CD4-positive, alpha-beta T cell (primary cell): ENCODE results near the gene KIAA1755. TPM values are rescaled to one million over a fixed set of nuclear protein-coding genes. Genes with fewer than 3 reads are reported as not detected.

Experiments
- ATAC-seq: fragments of 200-7000 bp; cut with Tn5 transposase; one replicate; pipeline ENCODE4 v1.10.0; 2022; ENCODE audit warnings: mild to moderate bottlenecking; ENCODE audit not compliant: poor library complexity
- CTCF ChIA-PET: fragments of 350-600 bp; sonication (Branson Sonifier 250); formaldehyde crosslinking; loops from one replicate; lab custom pipeline; 2021; ENCODE audit warnings: antibody characterized with exemption, inconsistent platforms; lab: Charles Lee
- POLR2A ChIA-PET: fragments of 350-600 bp; sonication (Branson Sonifier 250); formaldehyde crosslinking; loops from one replicate; lab custom pipeline; 2021; ENCODE audit warnings: antibody characterized with exemption, inconsistent platforms; lab: Charles Lee
- DNase-seq, 14 experiments: peaks; one replicate each; pipeline ENCODE4 v3.0.0-alpha.2; 2013 to 2020; ENCODE audit warnings: mixed read lengths in 2 of 14
- H3K27ac ChIP-seq, 2 donors: one replicate each; pipeline versions ENCODE4 v1.5.1 to v1.7.0; 2013; ENCODE audit warnings: low read length in 2 of 2, low read depth in 1 of 2, mild to moderate bottlenecking in 1 of 2
- H3K27me3 ChIP-seq, 2 experiments: 1 replicate in 1 of 2; 2 replicates in 1 of 2; pipeline versions ENCODE4 v1.6.1 to v1.7.0; 2013; ENCODE audit warnings: low read length in 2 of 2, control low read depth in 1 of 2, mild to moderate bottlenecking in 1 of 2, moderate library complexity in 1 of 2; ENCODE audit not compliant: insufficient read depth in 2 of 2, control insufficient read depth in 1 of 2
- H3K36me3 ChIP-seq: one replicate; pipeline ENCODE4 v1.6.1; 2013; ENCODE audit warnings: low read length, control low read depth; ENCODE audit not compliant: insufficient read depth
- H3K4me1 ChIP-seq: one replicate; pipeline ENCODE4 v1.6.1; 2013; ENCODE audit warnings: low read length, control low read depth; ENCODE audit not compliant: insufficient read depth
- H3K4me3 ChIP-seq: one replicate; pipeline ENCODE4 v1.5.1; 2013; ENCODE audit warnings: mild to moderate bottlenecking, low read length, moderate library complexity
- H3K9me3 ChIP-seq, 2 experiments: 1 replicate in 1 of 2; 2 replicates in 1 of 2; pipeline versions ENCODE4 v1.6.1 to v1.7.0; 2013; ENCODE audit warnings: low read length in 2 of 2, mild to moderate bottlenecking in 2 of 2, control low read depth in 1 of 2, moderate library complexity in 1 of 2; ENCODE audit not compliant: control insufficient read depth in 1 of 2, insufficient read depth in 1 of 2
- H3K27ac Mint-ChIP-seq: one replicate; pipeline ENCODE4 v1.8.0; 2020; ENCODE audit warnings: mixed read lengths
- H3K27me3 Mint-ChIP-seq: one replicate; pipeline ENCODE4 v1.8.0; 2021; ENCODE audit warnings: mixed read lengths
- H3K36me3 Mint-ChIP-seq: one replicate; pipeline ENCODE4 v1.8.0; 2021; ENCODE audit warnings: low read depth, mixed read lengths
- H3K4me1 Mint-ChIP-seq: one replicate; pipeline ENCODE4 v1.8.0; 2021; ENCODE audit warnings: low read depth, mixed read lengths
- H3K4me3 Mint-ChIP-seq: one replicate; pipeline ENCODE4 v1.8.0; 2020; ENCODE audit warnings: mild to moderate bottlenecking, mixed read lengths
- H3K9me3 Mint-ChIP-seq: one replicate; pipeline ENCODE4 v1.8.0; 2020; ENCODE audit warnings: mixed read lengths
- intact Hi-C, 2 experiments: fragments of 100-400 bp; cut with DNase I in 1 of 2; cut with micrococcal nuclease in 1 of 2; formaldehyde crosslinking; loops; one replicate each; pipeline versions ENCODE4 v1.15.1 to v1.9.0; 2023 to 2025; cut with DNase I, micrococcal nuclease
- total RNA-seq, 174 experiments: library from RNA in 2 of 174; stranded (reverse) in 2 of 174; gene quantifications; one replicate each; pipeline ENCODE4 v1.2.3 and lab custom pipeline; 2021 to 2026
- TF ChIP-seq, protein P1 (sequence below): fragments of 200-600 bp; IDR thresholded peaks from one replicate; pipeline ENCODE4 v1.8.0; 2022; ENCODE audit warnings: antibody characterized with exemption, mild to moderate bottlenecking

KIAA1755 gene
- total RNA-seq, 2 experiments from 2014 or later = not detected

DNA sequence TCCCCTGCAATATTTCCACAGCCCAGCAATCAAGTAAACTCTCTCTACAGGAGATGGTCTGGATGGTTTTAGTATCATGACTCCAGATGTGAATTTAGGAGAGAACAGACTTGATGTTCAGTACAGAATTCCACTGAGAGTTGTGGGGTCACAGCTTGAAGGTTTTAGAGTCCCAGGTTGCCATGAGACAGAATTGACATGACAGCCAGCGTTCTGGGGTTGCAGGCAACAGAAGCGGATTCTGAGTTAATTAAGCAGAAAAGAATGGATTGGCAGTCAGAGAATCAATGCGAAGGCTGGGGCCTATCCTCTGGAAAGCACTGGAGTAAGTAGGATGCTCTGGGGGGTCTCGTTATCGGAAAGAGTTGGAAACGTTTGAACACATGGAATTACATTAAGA, 2.4 kb upstream of the KIAA1755 start:
- intact Hi-C loops = no loop called here
- Mint-ChIP-seq H3K4me1 (peaks cover 4% of the 10 kb centered on the region), H3K36me3 (no peaks in the 10 kb centered on the region), H3K4me3 (no peak overlapping the region), H3K27me3 (peaks cover 72% of the 10 kb centered on the region), H3K27ac (no peak overlapping the region), H3K9me3 (no peaks in the 10 kb centered on the region)
- POLR2A ChIA-PET = no interaction called here
- Histone ChIP-seq H3K27me3 (peaks cover 27 to 40% of the 10 kb centered on the region in 2 experiments), H3K9me3 (no peaks in the 10 kb centered on the region), H3K4me1 (no peaks in the 10 kb centered on the region), H3K4me3 (no peak overlapping the region), H3K36me3 (no peaks in the 10 kb centered on the region), H3K27ac (no peak overlapping the region)
- no peak for ATAC-seq
- TF ChIP-seq, protein P1, sequence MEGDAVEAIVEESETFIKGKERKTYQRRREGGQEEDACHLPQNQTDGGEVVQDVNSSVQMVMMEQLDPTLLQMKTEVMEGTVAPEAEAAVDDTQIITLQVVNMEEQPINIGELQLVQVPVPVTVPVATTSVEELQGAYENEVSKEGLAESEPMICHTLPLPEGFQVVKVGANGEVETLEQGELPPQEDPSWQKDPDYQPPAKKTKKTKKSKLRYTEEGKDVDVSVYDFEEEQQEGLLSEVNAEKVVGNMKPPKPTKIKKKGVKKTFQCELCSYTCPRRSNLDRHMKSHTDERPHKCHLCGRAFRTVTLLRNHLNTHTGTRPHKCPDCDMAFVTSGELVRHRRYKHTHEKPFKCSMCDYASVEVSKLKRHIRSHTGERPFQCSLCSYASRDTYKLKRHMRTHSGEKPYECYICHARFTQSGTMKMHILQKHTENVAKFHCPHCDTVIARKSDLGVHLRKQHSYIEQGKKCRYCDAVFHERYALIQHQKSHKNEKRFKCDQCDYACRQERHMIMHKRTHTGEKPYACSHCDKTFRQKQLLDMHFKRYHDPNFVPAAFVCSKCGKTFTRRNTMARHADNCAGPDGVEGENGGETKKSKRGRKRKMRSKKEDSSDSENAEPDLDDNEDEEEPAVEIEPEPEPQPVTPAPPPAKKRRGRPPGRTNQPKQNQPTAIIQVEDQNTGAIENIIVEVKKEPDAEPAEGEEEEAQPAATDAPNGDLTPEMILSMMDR = no peak
- CTCF ChIA-PET = no interaction called here
- DNase-seq = no peak

DNA sequence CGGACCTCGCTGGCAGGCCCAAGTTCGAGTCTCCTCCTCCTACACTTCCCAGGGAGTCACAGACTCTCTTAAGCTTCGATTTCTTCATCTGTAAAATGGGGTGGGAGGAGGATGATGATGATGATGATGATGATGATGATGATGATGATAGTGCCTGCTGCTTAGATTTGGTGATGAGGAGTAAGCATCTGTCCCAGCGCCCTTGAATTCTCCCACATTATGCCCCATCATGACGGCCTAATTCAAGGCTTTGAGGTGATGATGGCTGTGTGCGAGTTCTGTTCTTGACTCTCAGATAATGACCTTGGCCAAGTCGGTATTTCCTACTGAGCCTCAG, 487 bp upstream of the KIAA1755 start:
- H3K27me3 Mint-ChIP-seq = peaks cover 80% of the 10 kb centered on the region
- POLR2A ChIA-PET = no interaction called here
- Histone ChIP-seq H3K36me3 (no peaks in the 10 kb centered on the region), H3K27me3 (peaks cover 30 to 40% of the 10 kb centered on the region in 2 experiments), H3K4me1 (no peaks in the 10 kb centered on the region), H3K9me3 (no peaks in the 10 kb centered on the region), H3K4me3 (no peak overlapping the region), H3K27ac (no peak overlapping the region)
- TF ChIP-seq, protein P1 = no peak
- no peak for ATAC-seq
- H3K4me1 Mint-ChIP-seq = peaks cover 4% of the 10 kb centered on the region
- no peak overlapping the region for H3K27ac Mint-ChIP-seq
- CTCF ChIA-PET = no interaction called here
- no peak for DNase-seq
- no peaks in the 10 kb centered on the region for H3K9me3 Mint-ChIP-seq
- no peak overlapping the region for H3K4me3 Mint-ChIP-seq
- no peaks in the 10 kb centered on the region for H3K36me3 Mint-ChIP-seq
- intact Hi-C loops = no loop called here

DNA sequence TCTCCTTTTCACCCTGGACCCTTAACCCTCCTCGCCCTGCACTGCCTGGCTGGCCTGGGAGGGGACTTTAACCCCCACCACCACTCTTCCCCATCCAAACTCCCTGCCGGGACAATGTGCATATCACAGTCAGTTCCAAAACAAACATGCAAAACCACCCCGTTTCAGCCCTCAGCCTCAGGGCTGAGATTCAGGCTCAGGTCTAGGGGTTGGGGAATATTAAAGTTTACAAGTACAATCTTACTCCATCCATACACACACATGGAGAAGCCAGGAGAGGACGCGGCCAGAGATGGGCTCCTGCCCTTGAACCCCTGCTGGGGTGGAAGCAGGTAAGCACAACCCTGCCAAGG, 534 bp downstream of the KIAA1755 start:
- intact Hi-C loops = no loop called here
- H3K27ac ChIP-seq = no peak overlapping the region
- ChIA-PET CTCF (no interaction called here), POLR2A (no interaction called here)
- DNase-seq (no peak), ATAC-seq (no peak)
- no peaks in the 10 kb centered on the region for H3K9me3 ChIP-seq
- TF ChIP-seq, protein P1 = no peak
- no peak overlapping the region for H3K4me3 Mint-ChIP-seq
- no peaks in the 10 kb centered on the region for H3K36me3 Mint-ChIP-seq
- no peaks in the 10 kb centered on the region for H3K9me3 Mint-ChIP-seq
- peaks cover 79% of the 10 kb centered on the region for H3K27me3 Mint-ChIP-seq
- H3K4me1 ChIP-seq = no peaks in the 10 kb centered on the region
- H3K4me1 Mint-ChIP-seq = peaks cover 4% of the 10 kb centered on the region
- H3K27me3 ChIP-seq = peaks cover 33 to 40% of the 10 kb centered on the region in 2 experiments
- H3K36me3 ChIP-seq = no peaks in the 10 kb centered on the region
- H3K4me3 ChIP-seq = no peak overlapping the region
- H3K27ac Mint-ChIP-seq = no peak overlapping the region
